A549 (cell line): ENCODE results near the gene ABCA1.

Source experiments
- CTCF ChIP-seq: fragments of >200 bp; sonication (Bioruptor Twin); formaldehyde crosslinking; IDR thresholded peaks from 3 replicates; pipeline ENCODE4 v1.5.1; 2016
- KDM5A ChIP-seq: fragments of 200-600 bp; sonication (generic); IDR thresholded peaks from 2 replicates; pipeline ENCODE4 v1.6.1; 2016; ENCODE audit warnings: antibody characterized with exemption, mild to moderate bottlenecking

DNA sequence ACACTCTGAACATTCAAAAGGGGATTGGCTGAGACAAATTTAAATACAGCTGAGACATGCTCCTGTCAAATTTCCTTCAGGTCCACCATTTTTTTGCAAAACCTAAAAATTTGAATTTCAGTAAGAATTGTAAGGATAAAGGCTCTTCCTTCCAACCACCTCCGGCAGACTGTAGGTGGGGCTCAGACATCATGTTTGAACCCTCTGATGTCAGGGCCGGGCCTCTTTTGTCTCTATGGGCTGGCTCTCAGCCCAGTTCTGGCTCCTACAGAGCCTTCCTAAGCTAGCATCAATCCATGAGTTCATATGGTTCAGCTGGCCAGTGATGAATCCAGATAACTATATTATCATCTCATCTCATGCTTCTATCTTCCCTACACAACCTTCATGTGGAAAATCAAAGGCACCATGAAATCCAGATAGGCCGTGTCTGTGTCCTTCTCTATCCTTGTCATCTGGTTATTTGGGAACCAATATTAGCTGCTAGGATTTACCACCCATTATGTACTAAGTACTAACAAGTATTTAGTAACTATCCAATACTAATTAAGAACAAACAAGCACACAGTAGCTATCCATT, 119.8 kb downstream of the ABCA1 start:
- TF ChIP-seq KDM5A (no peak), CTCF (peak; percentile 14; the same call in 1 of the 3 replicates)
